ENCODE results near the gene UBE2L5.

GRCh38 chr13:30443957-30444404, 21.7 kb downstream of the UBE2L5 start:
- TF ChIP-seq CTCF (IDR thresholded peaks at IDR 0.05), result no peak
- TF ChIP-seq POLR2A (IDR thresholded peaks at IDR 0.05), result no peak
